Ishikawa (cell line): ENCODE data around the gene TSPAN5.

Experiments used
- CEBPB ChIP-seq: IDR thresholded peaks from 2 replicates; pipeline ENCODE4 v1.6.1; 2012
- CREB1 ChIP-seq: IDR thresholded peaks from 2 replicates; pipeline ENCODE4 v1.6.1; 2012; ENCODE audit warnings: low read depth
- EGR1 ChIP-seq: IDR thresholded peaks from 2 replicates; pipeline ENCODE4 v1.6.1; 2012
- EP300 ChIP-seq: IDR thresholded peaks from 2 replicates; pipeline ENCODE4 v1.6.1; 2012; ENCODE audit warnings: borderline replicate concordance
- FOXM1 ChIP-seq: IDR thresholded peaks from 2 replicates; pipeline ENCODE4 v1.6.1; 2012; ENCODE audit warnings: low read depth, borderline replicate concordance
- NFIC ChIP-seq: IDR thresholded peaks from 2 replicates; pipeline ENCODE4 v1.6.1; 2012
- RAD21 ChIP-seq: IDR thresholded peaks from 2 replicates; pipeline ENCODE4 v1.6.1; 2012; ENCODE audit warnings: low read depth
- TCF12 ChIP-seq: IDR thresholded peaks from 2 replicates; pipeline ENCODE4 v1.6.1; 2012; ENCODE audit warnings: low read depth
- YY1 ChIP-seq: IDR thresholded peaks from 2 replicates; pipeline ENCODE4 v1.6.1; 2012; ENCODE audit warnings: low read depth
- TF ChIP-seq, protein P1 (sequence below): IDR thresholded peaks from 2 replicates; pipeline ENCODE4 v1.6.1; 2012

- TF ChIP-seq EGR1 (no peak), FOXM1 (no peak), YY1 (no peak), CREB1 (no peak), RAD21 (no peak), EP300 (no peak), CEBPB (no peak), NFIC (no peak), TCF12 (no peak)
- TF ChIP-seq, protein P1, sequence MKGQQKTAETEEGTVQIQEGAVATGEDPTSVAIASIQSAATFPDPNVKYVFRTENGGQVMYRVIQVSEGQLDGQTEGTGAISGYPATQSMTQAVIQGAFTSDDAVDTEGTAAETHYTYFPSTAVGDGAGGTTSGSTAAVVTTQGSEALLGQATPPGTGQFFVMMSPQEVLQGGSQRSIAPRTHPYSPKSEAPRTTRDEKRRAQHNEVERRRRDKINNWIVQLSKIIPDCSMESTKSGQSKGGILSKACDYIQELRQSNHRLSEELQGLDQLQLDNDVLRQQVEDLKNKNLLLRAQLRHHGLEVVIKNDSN: no peak
These were observed 91.9 kb downstream of the TSPAN5 start for GRCh38 chr4:98566361-98567008.
